WTC11 (cell line): ENCODE data around the gene TTLL5. TPM values are rescaled to one million over a fixed set of nuclear protein-coding genes. Genes with fewer than 3 reads are reported as not detected.
A peak's percentile ranks its signal among the peaks of the same experiment; 100 is the strongest.

Source experiments
- ATAC-seq: fragments of 200-7000 bp; cut with Tn5 transposase; 2 replicates; pipeline ENCODE4 v1.10.0; 2021; ENCODE audit warnings: mild to moderate bottlenecking, moderate library complexity
- CTCF ChIA-PET: fragments of 300-600 bp; sonication (Branson Sonifier 250); formaldehyde crosslinking; loops from one replicate; lab custom pipeline; 2021; ENCODE audit warnings: antibody characterized with exemption; lab: Charles Lee
- POLR2A ChIA-PET: fragments of 350-600 bp; sonication (Branson Sonifier 250); formaldehyde crosslinking; loops from one replicate; lab custom pipeline; 2021; ENCODE audit warnings: antibody characterized with exemption; lab: Charles Lee
- DNase-seq: peaks from one replicate; pipeline ENCODE4 v3.0.0; 2021; ENCODE audit warnings: low spot score
- H3K27ac Mint-ChIP-seq: 2 replicates; pipeline ENCODE4 v1.8.0; 2021; ENCODE audit warnings: mixed read lengths
- H3K27me3 Mint-ChIP-seq: 2 replicates; pipeline ENCODE4 v1.8.0; 2021; ENCODE audit warnings: low read depth, mild to moderate bottlenecking, moderate library complexity, mixed read lengths
- H3K36me3 Mint-ChIP-seq: 2 replicates; pipeline ENCODE4 v1.8.0; 2021; ENCODE audit warnings: mixed read lengths
- H3K4me1 Mint-ChIP-seq: 2 replicates; pipeline ENCODE4 v1.8.0; 2022; ENCODE audit warnings: mixed read lengths
- H3K4me3 Mint-ChIP-seq: 2 replicates; pipeline ENCODE4 v1.8.0; 2021; ENCODE audit warnings: mild to moderate bottlenecking, moderate library complexity, mixed read lengths
- H3K9me3 Mint-ChIP-seq: 2 replicates; pipeline ENCODE4 v1.8.0; 2021; ENCODE audit warnings: mixed read lengths
- AR ChIP-seq: fragments of 250-450 bp; sonication (Bioruptor Pico); IDR thresholded peaks from 2 replicates; pipeline ENCODE4 v1.9.0; 2021; ENCODE audit warnings: mild to moderate bottlenecking
- ATF2 ChIP-seq: sonication (generic); formaldehyde crosslinking; IDR thresholded peaks from 2 replicates; pipeline ENCODE4 v1.8.1; 2022; ENCODE audit warnings: low read depth, missing genetic modification reagents, borderline replicate concordance
- CTCF ChIP-seq: fragments of 200-600 bp; IDR thresholded peaks from 2 replicates; pipeline ENCODE4 v1.8.0; 2022; ENCODE audit warnings: antibody characterized with exemption
- FOXJ3 ChIP-seq: sonication (generic); formaldehyde crosslinking; IDR thresholded peaks from 2 replicates; pipeline ENCODE4 v1.9.0; 2021; ENCODE audit warnings: missing genetic modification reagents, mild to moderate bottlenecking, borderline replicate concordance
- HMGA2 ChIP-seq: fragments of 250-450 bp; sonication (Bioruptor Pico); IDR thresholded peaks from 2 replicates; pipeline ENCODE4 v1.4.0; 2021; ENCODE audit warnings: mild to moderate bottlenecking, moderate library complexity
- JAZF1 ChIP-seq: fragments of 250-450 bp; sonication (Bioruptor Pico); IDR thresholded peaks from 2 replicates; pipeline ENCODE4 v1.9.0; 2021; ENCODE audit warnings: moderate library complexity, mild to moderate bottlenecking, inconsistent platforms
- JUN ChIP-seq: sonication (generic); formaldehyde crosslinking; IDR thresholded peaks from 2 replicates; pipeline ENCODE4 v1.8.0; 2023; ENCODE audit warnings: mild to moderate bottlenecking, missing genetic modification reagents
- PRRX2 ChIP-seq: fragments of 250-450 bp; sonication (Bioruptor Pico); IDR thresholded peaks from 2 replicates; pipeline ENCODE4 v1.8.0; 2021; ENCODE audit warnings: mild to moderate bottlenecking
- RELA ChIP-seq: sonication (generic); formaldehyde crosslinking; IDR thresholded peaks from 2 replicates; pipeline ENCODE4 v1.8.1; 2022; ENCODE audit warnings: missing genetic modification reagents, mild to moderate bottlenecking, borderline replicate concordance
- RORB ChIP-seq: fragments of 250-450 bp; sonication (Bioruptor Pico); IDR thresholded peaks from 2 replicates; pipeline ENCODE4 v1.9.0; 2021; ENCODE audit warnings: mild to moderate bottlenecking
- SP1 ChIP-seq: sonication (generic); formaldehyde crosslinking; conservative IDR thresholded peaks from 2 replicates; pipeline ENCODE4 v1.8.1; 2022; ENCODE audit warnings: missing genetic modification reagents
- USF2 ChIP-seq: sonication (generic); formaldehyde crosslinking; IDR thresholded peaks from 2 replicates; pipeline ENCODE4 v1.8.1; 2023; ENCODE audit warnings: mild to moderate bottlenecking, missing genetic modification reagents, moderate library complexity
- ZNF121 ChIP-seq: sonication (generic); formaldehyde crosslinking; IDR thresholded peaks from 2 replicates; pipeline ENCODE4 v1.8.0; 2023; ENCODE audit warnings: missing genetic modification reagents
- ZNF138 ChIP-seq: sonication (generic); formaldehyde crosslinking; conservative IDR thresholded peaks from 2 replicates; pipeline ENCODE4 v1.8.1; 2022; ENCODE audit warnings: mild to moderate bottlenecking, moderate library complexity, missing genetic modification reagents
- ZNF219 ChIP-seq: sonication (generic); formaldehyde crosslinking; IDR thresholded peaks from 2 replicates; pipeline ENCODE4 v1.8.0; 2023; ENCODE audit warnings: missing genetic modification reagents, mild to moderate bottlenecking, borderline replicate concordance
- ZNF281 ChIP-seq: sonication (generic); formaldehyde crosslinking; IDR thresholded peaks from 2 replicates; pipeline ENCODE4 v1.8.0; 2023; ENCODE audit warnings: mild to moderate bottlenecking, missing genetic modification reagents
- ZNF423 ChIP-seq: fragments of 250-450 bp; sonication (Bioruptor Pico); IDR thresholded peaks from 2 replicates; pipeline ENCODE4 v2.1.2; 2022; ENCODE audit warnings: mild to moderate bottlenecking, moderate library complexity
- total RNA-seq: library from RNA; stranded (reverse); gene quantifications from 3 replicates; pipeline ENCODE4 v1.2.3, GENCODE V29; 2021

The TTLL5 gene
- total RNA-seq, 1 experiment from 2014 or later: 39.6 TPM

- no peak overlapping the region for H3K4me3 Mint-ChIP-seq
- ChIA-PET CTCF (interaction anchor here (0.5 to 3.1 kb wide), 14 partner anchors 9 to 272 kb away, joined by 3 to 25 read pairs (median 3); partner anchors contain the start of genes ERG28, FLVCR2, TGFB3 and TTLL5), POLR2A (no interaction called here)
- no peaks in the 10 kb centered on the region for H3K9me3 Mint-ChIP-seq
- H3K27me3 Mint-ChIP-seq: no peaks in the 10 kb centered on the region
- peak; percentile 69; the same call in 1 of the 2 replicates for ATAC-seq
- H3K4me1 Mint-ChIP-seq: peaks cover 14% of the 10 kb centered on the region
- peak; percentile 36 for DNase-seq
- TF ChIP-seq JUN (CRISPR knock-in tag) (no peak), CTCF (peak; percentile 36; the same call in 1 of the 2 replicates)
- 0 out of 2 replicates have a peak, but pooled peaks cover 3% of the 10 kb centered on the region for H3K36me3 Mint-ChIP-seq
- H3K27ac Mint-ChIP-seq: 0 out of 2 replicates have a peak overlapping the region, but pooled peaks have one; percentile 36
Observed at GRCh38 chr14:75711105-75711795, 50.2 kb downstream of the TTLL5 start.

- CTCF ChIA-PET: interaction anchor here (0.7 to 3.1 kb wide), 7 partner anchors 51 to 271 kb away, joined by 3 to 25 read pairs (median 8); partner anchors contain the start of genes ERG28, FLVCR2, TGFB3 and TTLL5
- POLR2A ChIA-PET: no interaction called here
- peaks cover 14% of the 10 kb centered on the region for H3K4me1 Mint-ChIP-seq
- H3K9me3 Mint-ChIP-seq: no peaks in the 10 kb centered on the region
- no peak overlapping the region for H3K4me3 Mint-ChIP-seq
- peak; percentile 13 for DNase-seq
- peak overlapping the region; percentile 57; the same call in 1 of the 2 replicates for H3K27ac Mint-ChIP-seq
- peak; percentile 78 for ATAC-seq
- H3K36me3 Mint-ChIP-seq: 0 out of 2 replicates have a peak, but pooled peaks cover 3% of the 10 kb centered on the region
- TF ChIP-seq RELA (no peak), HMGA2 (CRISPR knock-in tag) (no peak), PRRX2 (no peak), RORB (no peak), AR (CRISPR knock-in tag) (no peak), ATF2 (CRISPR knock-in tag) (no peak), ZNF121 (CRISPR knock-in tag) (no peak), ZNF281 (CRISPR knock-in tag) (no peak), USF2 (CRISPR knock-in tag) (no peak), FOXJ3 (no peak), ZNF423 (CRISPR knock-in tag) (no peak), SP1 (CRISPR knock-in tag) (no peak), ZNF219 (CRISPR knock-in tag) (no peak), ZNF138 (no peak), JAZF1 (CRISPR knock-in tag) (no peak)
- no peaks in the 10 kb centered on the region for H3K27me3 Mint-ChIP-seq
Observed at GRCh38 chr14:75711796-75712211, 50.8 kb downstream of the TTLL5 start.
